Measurements from ENCODE around the gene DYSF.

DYSF gene

GRCh38 chr2:71672826-71673795 is 219.8 kb downstream of the DYSF start:
- Histone ChIP-seq H3K27ac (ENCODE audit: insufficient read depth in 1 of 2, low read depth in 1 of 2, low read length in 2 of 2, poor library complexity in 1 of 2, severe bottlenecking in 2 of 2) (no peak overlapping the region), H3K4me3 (ENCODE audit: control insufficient read depth in 1 of 7, extremely low read depth in 1 of 7, insufficient read depth in 4 of 7, low read depth in 2 of 7, low read length in 6 of 7) (no peak overlapping the region), H3K4me1 (ENCODE audit: control extremely low read depth in 1 of 4, control insufficient read depth in 4 of 4, insufficient read depth in 4 of 4, low read length in 3 of 4) (no peaks in the 10 kb centered on the region), H3K27me3 (replicated peaks in 2 of 5; ENCODE audit: control insufficient read depth in 4 of 5, insufficient read depth in 5 of 5, low read length in 4 of 5) (no peaks in the 10 kb centered on the region), H3K9me3 (ENCODE audit: control extremely low read depth in 1 of 5, control insufficient read depth in 4 of 5, insufficient read depth in 2 of 5, low read depth in 1 of 5, low read length in 4 of 5) (no peaks in the 10 kb centered on the region), H3K36me3 (ENCODE audit: control insufficient read depth in 4 of 4, insufficient read depth in 4 of 4, low read length in 3 of 4) (no peaks in the 10 kb centered on the region)
- ChIA-PET POLR2A (no interaction called here), CTCF (no interaction called here)
- DNase-seq, result no peak
- WGBS (ENCODE audit: insufficient coverage), result 94% methylated on average over 11 of the region's 14 CpGs

GRCh38 chr2:71674158-71674851 is 220.9 kb downstream of the DYSF start:
- Histone ChIP-seq H3K36me3 (ENCODE audit: control insufficient read depth in 4 of 4, insufficient read depth in 4 of 4, low read length in 3 of 4) (no peaks in the 10 kb centered on the region), H3K4me3 (ENCODE audit: control insufficient read depth in 1 of 7, extremely low read depth in 1 of 7, insufficient read depth in 4 of 7, low read depth in 2 of 7, low read length in 6 of 7) (no peak overlapping the region), H3K9me3 (ENCODE audit: control extremely low read depth in 1 of 5, control insufficient read depth in 4 of 5, insufficient read depth in 2 of 5, low read depth in 1 of 5, low read length in 4 of 5) (no peaks in the 10 kb centered on the region), H3K27me3 (replicated peaks in 2 of 5; ENCODE audit: control insufficient read depth in 4 of 5, insufficient read depth in 5 of 5, low read length in 4 of 5) (peaks cover 0 to 6% (median 0%) of the 10 kb centered on the region in 5 experiments), H3K4me1 (ENCODE audit: control extremely low read depth in 1 of 4, control insufficient read depth in 4 of 4, insufficient read depth in 4 of 4, low read length in 3 of 4) (no peaks in the 10 kb centered on the region), H3K27ac (ENCODE audit: insufficient read depth in 1 of 2, low read depth in 1 of 2, low read length in 2 of 2, poor library complexity in 1 of 2, severe bottlenecking in 2 of 2) (no peak overlapping the region)
- no peak for DNase-seq
- ChIA-PET POLR2A (no interaction called here), CTCF (no interaction called here)
- 97% methylated on average over 6 of the region's 7 CpGs for WGBS (ENCODE audit: insufficient coverage)

DNA sequence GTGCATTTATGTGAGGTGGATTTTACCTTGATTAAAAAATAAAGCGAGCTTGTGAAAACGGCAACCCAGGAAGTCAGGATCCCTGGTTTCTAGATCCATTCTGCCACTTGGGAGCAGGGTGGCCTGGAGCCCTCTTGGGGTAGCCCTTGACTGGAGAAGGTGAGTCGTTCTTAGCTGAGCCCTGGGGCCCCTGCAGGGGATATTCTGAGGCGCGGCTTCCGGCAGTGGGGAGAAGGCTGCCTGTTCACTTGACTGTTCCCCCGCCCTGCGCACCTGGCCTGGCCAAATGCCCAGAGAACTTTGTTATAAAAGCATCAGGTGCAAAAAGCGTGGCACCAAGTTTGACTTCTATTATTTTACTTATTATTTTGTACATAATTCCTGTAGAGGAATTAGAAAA is 221.9 kb downstream of the DYSF start:
- ChIA-PET CTCF (no interaction called here), POLR2A (no interaction called here)
- no peak for DNase-seq
- H3K27ac ChIP-seq (ENCODE audit: insufficient read depth in 1 of 2, low read depth in 1 of 2, low read length in 2 of 2, poor library complexity in 1 of 2, severe bottlenecking in 2 of 2), result no peak overlapping the region
- no peaks in the 10 kb centered on the region for H3K9me3 ChIP-seq (ENCODE audit: control extremely low read depth in 1 of 5, control insufficient read depth in 4 of 5, insufficient read depth in 2 of 5, low read depth in 1 of 5, low read length in 4 of 5)
- 93% methylated on average over 4 of the region's 9 CpGs for WGBS (ENCODE audit: insufficient coverage)
- no peak overlapping the region for H3K4me3 ChIP-seq (ENCODE audit: control insufficient read depth in 1 of 7, extremely low read depth in 1 of 7, insufficient read depth in 4 of 7, low read depth in 2 of 7, low read length in 6 of 7)
- H3K4me1 ChIP-seq (ENCODE audit: control extremely low read depth in 1 of 4, control insufficient read depth in 4 of 4, insufficient read depth in 4 of 4, low read length in 3 of 4), result no peaks in the 10 kb centered on the region
- peaks cover 0 to 6% (median 0%) of the 10 kb centered on the region in 5 experiments for H3K27me3 ChIP-seq (replicated peaks in 2 of 5; ENCODE audit: control insufficient read depth in 4 of 5, insufficient read depth in 5 of 5, low read length in 4 of 5)
- H3K36me3 ChIP-seq (ENCODE audit: control insufficient read depth in 4 of 4, insufficient read depth in 4 of 4, low read length in 3 of 4), result no peaks in the 10 kb centered on the region

GRCh38 chr2:71678874-71679273 is 225.5 kb downstream of the DYSF start:
- no peaks in the 10 kb centered on the region for H3K9me3 ChIP-seq (ENCODE audit: control extremely low read depth in 1 of 5, control insufficient read depth in 4 of 5, insufficient read depth in 2 of 5, low read depth in 1 of 5, low read length in 4 of 5)
- H3K4me1 ChIP-seq (ENCODE audit: control extremely low read depth in 1 of 4, control insufficient read depth in 4 of 4, insufficient read depth in 4 of 4, low read length in 3 of 4), result no peaks in the 10 kb centered on the region
- H3K4me3 ChIP-seq (ENCODE audit: control insufficient read depth in 1 of 7, extremely low read depth in 1 of 7, insufficient read depth in 4 of 7, low read depth in 2 of 7, low read length in 6 of 7), result no peak overlapping the region
- H3K27me3 ChIP-seq (replicated peaks in 2 of 5; ENCODE audit: control insufficient read depth in 4 of 5, insufficient read depth in 5 of 5, low read length in 4 of 5), result peaks cover 0 to 6% (median 0%) of the 10 kb centered on the region in 5 experiments
- H3K27ac ChIP-seq (ENCODE audit: insufficient read depth in 1 of 2, low read depth in 1 of 2, low read length in 2 of 2, poor library complexity in 1 of 2, severe bottlenecking in 2 of 2), result no peak overlapping the region
- CTCF ChIA-PET, result no interaction called here
- no peak for DNase-seq
- 93% methylated on average over 5 of the region's 6 CpGs for WGBS (ENCODE audit: insufficient coverage)
- POLR2A ChIA-PET, result no interaction called here
- H3K36me3 ChIP-seq (ENCODE audit: control insufficient read depth in 4 of 4, insufficient read depth in 4 of 4, low read length in 3 of 4), result no peaks in the 10 kb centered on the region

GRCh38 chr2:71679491-71679890 is 226.1 kb downstream of the DYSF start:
- Histone ChIP-seq H3K4me3 (ENCODE audit: control insufficient read depth in 1 of 7, extremely low read depth in 1 of 7, insufficient read depth in 4 of 7, low read depth in 2 of 7, low read length in 6 of 7) (no peak overlapping the region), H3K36me3 (ENCODE audit: control insufficient read depth in 4 of 4, insufficient read depth in 4 of 4, low read length in 3 of 4) (no peaks in the 10 kb centered on the region), H3K27ac (ENCODE audit: insufficient read depth in 1 of 2, low read depth in 1 of 2, low read length in 2 of 2, poor library complexity in 1 of 2, severe bottlenecking in 2 of 2) (no peak overlapping the region), H3K27me3 (replicated peaks in 2 of 5; ENCODE audit: control insufficient read depth in 4 of 5, insufficient read depth in 5 of 5, low read length in 4 of 5) (peaks cover 0 to 6% (median 0%) of the 10 kb centered on the region in 5 experiments), H3K4me1 (ENCODE audit: control extremely low read depth in 1 of 4, control insufficient read depth in 4 of 4, insufficient read depth in 4 of 4, low read length in 3 of 4) (no peaks in the 10 kb centered on the region), H3K9me3 (ENCODE audit: control extremely low read depth in 1 of 5, control insufficient read depth in 4 of 5, insufficient read depth in 2 of 5, low read depth in 1 of 5, low read length in 4 of 5) (no peaks in the 10 kb centered on the region)
- no peak for DNase-seq
- 42% methylated on average over 3 of the region's 4 CpGs for WGBS (ENCODE audit: insufficient coverage)
- POLR2A ChIA-PET, result no interaction called here
- CTCF ChIA-PET, result interaction anchor here (1.0 kb wide), 1 partner anchor 119 kb away, joined by 3 read pairs; no protein-coding TSS in a partner anchor

DNA sequence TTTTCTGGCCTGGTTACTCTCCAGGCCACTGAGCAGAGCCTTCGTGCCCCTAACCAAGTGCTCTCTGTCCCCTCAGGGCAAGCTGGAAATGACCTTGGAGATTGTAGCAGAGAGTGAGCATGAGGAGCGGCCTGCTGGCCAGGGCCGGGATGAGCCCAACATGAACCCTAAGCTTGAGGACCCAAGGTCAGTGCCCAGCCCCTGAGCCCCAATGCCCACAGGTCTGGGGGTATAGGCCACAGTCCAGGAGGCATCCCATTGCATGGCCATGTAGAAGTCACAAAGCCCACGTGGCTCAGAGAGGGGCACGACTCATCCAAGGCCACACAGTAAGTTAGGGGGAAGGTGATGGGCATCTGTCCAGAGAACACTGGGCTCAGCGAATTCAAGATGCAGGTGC is 227.6 kb downstream of the DYSF start:
- POLR2A ChIA-PET, result no interaction called here
- WGBS (ENCODE audit: insufficient coverage), result 97% methylated on average over 6 of the region's 6 CpGs
- H3K27ac ChIP-seq (ENCODE audit: insufficient read depth in 1 of 2, low read depth in 1 of 2, low read length in 2 of 2, poor library complexity in 1 of 2, severe bottlenecking in 2 of 2), result no peak overlapping the region
- peaks cover 0 to 6% (median 0%) of the 10 kb centered on the region in 5 experiments for H3K27me3 ChIP-seq (replicated peaks in 2 of 5; ENCODE audit: control insufficient read depth in 4 of 5, insufficient read depth in 5 of 5, low read length in 4 of 5)
- no peak for DNase-seq
- CTCF ChIA-PET, result no interaction called here
- H3K9me3 ChIP-seq (ENCODE audit: control extremely low read depth in 1 of 5, control insufficient read depth in 4 of 5, insufficient read depth in 2 of 5, low read depth in 1 of 5, low read length in 4 of 5), result no peaks in the 10 kb centered on the region
- no peaks in the 10 kb centered on the region for H3K36me3 ChIP-seq (ENCODE audit: control insufficient read depth in 4 of 4, insufficient read depth in 4 of 4, low read length in 3 of 4)
- H3K4me3 ChIP-seq (ENCODE audit: control insufficient read depth in 1 of 7, extremely low read depth in 1 of 7, insufficient read depth in 4 of 7, low read depth in 2 of 7, low read length in 6 of 7), result no peak overlapping the region
- H3K4me1 ChIP-seq (ENCODE audit: control extremely low read depth in 1 of 4, control insufficient read depth in 4 of 4, insufficient read depth in 4 of 4, low read length in 3 of 4), result no peaks in the 10 kb centered on the region

DNA sequence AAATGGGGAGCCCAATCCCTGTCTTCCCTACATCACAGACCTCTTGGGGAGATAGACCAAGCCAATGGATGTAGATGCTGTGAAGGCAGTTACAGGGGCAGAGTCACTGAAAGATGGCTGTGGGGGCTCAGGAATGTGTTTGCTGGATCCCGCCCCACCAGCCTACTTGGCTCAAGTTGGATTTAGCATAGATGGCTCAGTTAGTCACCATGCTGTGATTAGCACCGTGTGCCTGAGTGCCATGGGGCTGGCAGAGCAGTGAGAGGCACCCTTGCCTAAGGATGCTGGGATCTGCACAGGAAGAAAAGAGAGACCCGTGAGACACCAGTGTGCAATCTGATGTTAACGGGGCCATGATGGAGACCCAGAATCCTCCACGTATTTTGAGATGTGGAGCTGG is 228.3 kb downstream of the DYSF start:
- peaks cover 0 to 6% (median 0%) of the 10 kb centered on the region in 5 experiments for H3K27me3 ChIP-seq (replicated peaks in 2 of 5; ENCODE audit: control insufficient read depth in 4 of 5, insufficient read depth in 5 of 5, low read length in 4 of 5)
- ChIA-PET POLR2A (no interaction called here), CTCF (no interaction called here)
- 95% methylated on average over 5 of the region's 5 CpGs for WGBS (ENCODE audit: insufficient coverage)
- no peaks in the 10 kb centered on the region for H3K9me3 ChIP-seq (ENCODE audit: control extremely low read depth in 1 of 5, control insufficient read depth in 4 of 5, insufficient read depth in 2 of 5, low read depth in 1 of 5, low read length in 4 of 5)
- H3K4me1 ChIP-seq (ENCODE audit: control extremely low read depth in 1 of 4, control insufficient read depth in 4 of 4, insufficient read depth in 4 of 4, low read length in 3 of 4), result no peaks in the 10 kb centered on the region
- no peaks in the 10 kb centered on the region for H3K36me3 ChIP-seq (ENCODE audit: control insufficient read depth in 4 of 4, insufficient read depth in 4 of 4, low read length in 3 of 4)
- no peak for DNase-seq
- H3K4me3 ChIP-seq (ENCODE audit: control insufficient read depth in 1 of 7, extremely low read depth in 1 of 7, insufficient read depth in 4 of 7, low read depth in 2 of 7, low read length in 6 of 7), result no peak overlapping the region
- H3K27ac ChIP-seq (ENCODE audit: insufficient read depth in 1 of 2, low read depth in 1 of 2, low read length in 2 of 2, poor library complexity in 1 of 2, severe bottlenecking in 2 of 2), result no peak overlapping the region

All from common myeloid progenitor, CD34-positive (primary cell).